Body of pancreas (tissue), 4 donors: ENCODE measurements around the gene PITRM1. TPM values are rescaled to one million over a fixed set of nuclear protein-coding genes. Genes with fewer than 3 reads are reported as not detected.

Experiments used
- ATAC-seq: fragments of 150-250 bp; one replicate; pipeline ENCODE4 v1.9.1; 2016
- DNase-seq, 4 donors: peaks; one replicate each; pipeline ENCODE4 v3.0.0-alpha.2; 2019
- H3K27ac ChIP-seq, 4 donors: fragments of 200-600 bp; sonication (generic); 1 replicate in 3 of 4; 2 replicates in 1 of 4; pipeline versions ENCODE4 v1.5.1 to v1.6.1; 2016 to 2019; ENCODE audit warnings: mild to moderate bottlenecking in 1 of 4, mixed read lengths in 1 of 4, moderate library complexity in 1 of 4
- H3K27me3 ChIP-seq, 2 donors: fragments of 200-600 bp; sonication (generic); one replicate each; pipeline ENCODE4 v1.6.0; 2016; ENCODE audit warnings: mild to moderate bottlenecking in 1 of 2
- H3K36me3 ChIP-seq, 2 donors: fragments of 200-600 bp; sonication (generic); replicated peaks in 1 of 2; 2 replicates each; pipeline ENCODE4 v1.5.1; 2016; ENCODE audit warnings: low read depth in 2 of 2; ENCODE audit not compliant: insufficient read depth in 1 of 2
- H3K4me1 ChIP-seq: fragments of 200-600 bp; sonication (generic); one replicate; pipeline ENCODE4 v1.6.0; 2016
- H3K4me3 ChIP-seq, 2 donors: fragments of 200-600 bp; sonication (generic); 1 replicate in 1 of 2; 2 replicates in 1 of 2; pipeline ENCODE4 v1.5.1; 2016 to 2019
- H3K9me3 ChIP-seq, 3 donors: fragments of 200-600 bp; sonication (generic); 1 replicate in 2 of 3; 2 replicates in 1 of 3; pipeline ENCODE4 v1.5.1; 2016
- CTCF ChIP-seq, 7 experiments: fragments of 450-650 bp in 4 of 7; fragments of 200-600 bp in 3 of 7; sonication (generic) in 3 of 7; IDR thresholded peaks; one replicate each; pipeline ENCODE4 v1.5.1; 2016 to 2019; ENCODE audit warnings: antibody characterized with exemption in 7 of 7
- POLR2A ChIP-seq, 3 donors: fragments of 450-650 bp; IDR thresholded peaks; one replicate each; pipeline ENCODE4 v1.6.1; 2016; ENCODE audit warnings: antibody characterized with exemption in 3 of 3, mild to moderate bottlenecking in 2 of 3
- WGBS, 2 donors: methylation state at CpG; one replicate each; pipeline ENCODE4 v1.1.5; 2017; 5-methylcytosine and 5-hydroxymethylcytosine counted together
- intact Hi-C: fragments of 100-400 bp; cut with DNase I; formaldehyde crosslinking; loops from one replicate; pipeline ENCODE4 v1.15.1; 2023
- total RNA-seq, 2 donors: library from RNA; depleted of rRNA; stranded (reverse); fragments of >200 nt; gene quantifications; one replicate each; pipeline ENCODE4 v1.1.0, GENCODE V29; 2016

Gene PITRM1
- total RNA-seq, 2 donors from 2014 or later, result 34.9 to 45.4 TPM

DNA sequence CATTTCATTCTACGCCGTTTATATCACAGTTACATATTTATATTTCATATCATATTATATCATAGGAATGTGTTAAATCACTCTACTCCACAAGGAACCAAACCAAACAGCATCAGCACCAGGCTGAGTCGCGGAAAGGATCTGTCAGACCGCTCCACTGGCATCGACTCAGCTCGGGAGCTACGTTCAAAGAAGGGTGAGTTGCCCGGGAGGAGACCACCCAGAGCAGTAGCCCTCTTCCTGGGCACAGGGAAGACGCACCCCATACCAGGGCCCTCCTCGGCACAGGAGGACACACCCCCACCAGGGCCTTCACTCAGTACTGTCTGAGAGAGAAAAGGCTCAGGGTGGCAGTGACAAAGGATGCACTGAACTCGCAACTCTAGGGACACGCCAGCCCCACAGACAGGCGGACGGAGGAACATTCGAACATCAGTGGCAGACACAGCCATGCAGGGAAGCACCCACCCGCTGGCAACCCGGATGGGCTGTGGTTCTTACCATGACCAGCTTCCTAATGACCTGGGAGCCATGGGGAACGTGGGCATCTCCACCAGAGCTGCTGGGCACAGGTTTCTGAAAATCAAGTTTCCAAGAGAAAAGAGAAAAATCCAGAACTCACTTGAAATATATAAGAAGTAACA lies 28.7 kb downstream of the PITRM1 start:
- TF ChIP-seq POLR2A (IDR thresholded peaks at IDR 0.05) (no peak), CTCF (IDR thresholded peaks at IDR 0.05) (no peak)
- H3K4me1 ChIP-seq, result no peaks in the 10 kb centered on the region
- H3K27me3 ChIP-seq, result no peaks in the 10 kb centered on the region
- no peak overlapping the region for H3K4me3 ChIP-seq
- ATAC-seq (no peak), DNase-seq (no peak)
- H3K9me3 ChIP-seq, result no peaks in the 10 kb centered on the region
- H3K36me3 ChIP-seq, result peaks cover 21 to 58% of the 10 kb centered on the region in 2 donors
- no peak overlapping the region for H3K27ac ChIP-seq
- WGBS, 2 donors, result 92 to 93% methylated on average over 19 of the region's 19 CpGs
- intact Hi-C loops, result no loop called here

DNA sequence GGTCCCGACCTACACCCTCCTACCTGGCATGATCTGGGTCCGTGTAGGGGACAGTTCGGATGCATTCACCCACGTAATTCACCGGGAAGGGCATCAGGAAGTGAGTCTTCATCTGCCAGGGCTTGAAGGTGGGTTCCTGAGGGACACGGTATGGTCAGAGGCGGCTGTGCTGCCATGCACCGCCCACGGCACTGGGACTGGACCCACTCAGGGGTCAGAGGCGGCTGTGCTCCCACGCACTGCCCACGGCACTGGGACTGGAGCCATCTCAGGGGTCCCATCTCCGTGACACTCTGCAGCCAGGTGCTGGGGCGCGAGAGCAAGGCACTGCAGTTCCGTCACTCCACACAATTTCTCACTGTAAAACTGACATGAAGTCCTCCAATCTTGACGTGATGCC lies 29.2 kb downstream of the PITRM1 start:
- no peaks in the 10 kb centered on the region for H3K27me3 ChIP-seq
- ATAC-seq (no peak), DNase-seq (no peak)
- H3K4me1 ChIP-seq, result no peaks in the 10 kb centered on the region
- no peak overlapping the region for H3K4me3 ChIP-seq
- no peaks in the 10 kb centered on the region for H3K9me3 ChIP-seq
- TF ChIP-seq CTCF (IDR thresholded peaks at IDR 0.05), result no peak
- H3K36me3 ChIP-seq, result peaks cover 22 to 58% of the 10 kb centered on the region in 2 donors
- WGBS, 2 donors, result 88% methylated on average over 9 to 17 of the region's 17 CpGs
- intact Hi-C loops, result no loop called here
- no peak overlapping the region for H3K27ac ChIP-seq

GRCh38 chr10:3142146-3142875 lies 30.3 kb downstream of the PITRM1 start:
- Histone ChIP-seq H3K27me3 (no peaks in the 10 kb centered on the region), H3K4me1 (no peaks in the 10 kb centered on the region), H3K36me3 (peaks cover 21 to 62% of the 10 kb centered on the region in 2 donors), H3K27ac (no peak overlapping the region), H3K4me3 (no peak overlapping the region), H3K9me3 (no peaks in the 10 kb centered on the region)
- ATAC-seq (no peak), DNase-seq (no peak)
- intact Hi-C loops, result no loop called here
- 88 to 90% methylated on average over 13 to 14 of the region's 14 CpGs for WGBS, 2 donors
- TF ChIP-seq POLR2A (IDR thresholded peaks at IDR 0.05) (no peak), CTCF (IDR thresholded peaks at IDR 0.05) (no peak)

- TF ChIP-seq POLR2A (IDR thresholded peaks at IDR 0.05), result no peak
- TF ChIP-seq CTCF (IDR thresholded peaks at IDR 0.05), result no peak
- DNase-seq, result no peak
- no peaks in the 10 kb centered on the region for H3K9me3 ChIP-seq
- H3K4me3 ChIP-seq, result no peak overlapping the region
- intact Hi-C loops, result no loop called here
- no peak overlapping the region for H3K27ac ChIP-seq
- no peak for ATAC-seq
- no peaks in the 10 kb centered on the region for H3K4me1 ChIP-seq
- H3K36me3 ChIP-seq, result peaks cover 19 to 64% of the 10 kb centered on the region in 2 donors
- no peaks in the 10 kb centered on the region for H3K27me3 ChIP-seq
- 92% methylated on average over 21 of the region's 21 CpGs for WGBS, 2 donors
Measured at GRCh38 chr10:3141351-3142005, 31.1 kb downstream of the PITRM1 start.
